ENCODE data around the gene NFYC.

GRCh38 chr1:40793617-40794016 lies 102.1 kb downstream of the NFYC start:
- TF ChIP-seq GATA2 (IDR thresholded peaks at IDR 0.05; ENCODE audit: low read depth, low read length) (no peak), GATA3 (IDR thresholded peaks at IDR 0.05; ENCODE audit: low read depth, low read length) (no peak)

Measured in SH-SY5Y (cell line).